C4-2B (cell line): Measurements from ENCODE around the gene UNC5C.

Source experiments
- H3K27ac ChIP-seq: fragments of 450-650 bp; 2 replicates; pipeline ENCODE4 v1.5.1; 2017
- ZFX ChIP-seq: fragments of 450-650 bp; IDR thresholded peaks from 2 replicates; pipeline ENCODE4 v1.6.1; 2017
- TF ChIP-seq, protein P1 (sequence below): fragments of 450-650 bp; conservative IDR thresholded peaks from 2 replicates; pipeline ENCODE4 v1.5.1; 2017; ENCODE audit warnings: mild to moderate bottlenecking

Gene UNC5C

DNA sequence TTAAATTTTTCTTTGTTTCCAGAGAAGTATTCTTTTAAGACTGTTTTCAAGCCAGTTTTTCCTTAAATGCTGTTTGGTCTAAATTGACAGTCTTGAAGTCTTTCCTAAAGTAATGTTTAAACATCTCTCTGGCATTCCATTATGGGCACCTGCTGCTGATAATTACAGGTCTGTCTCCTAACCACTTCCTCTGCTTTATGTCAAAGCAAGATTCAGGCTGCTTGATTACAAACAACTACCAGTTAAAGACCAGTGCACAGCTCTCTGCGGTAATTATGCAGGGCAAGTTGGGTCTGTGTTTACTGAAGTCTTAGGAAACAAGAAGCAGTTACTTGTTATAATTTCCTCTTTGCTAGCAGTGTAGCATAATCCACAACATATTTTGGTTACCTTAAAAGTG lies 17.6 kb downstream of the UNC5C start:
- H3K27ac ChIP-seq = no peak overlapping the region
- no peak for TF ChIP-seq ZFX
- TF ChIP-seq, protein P1, sequence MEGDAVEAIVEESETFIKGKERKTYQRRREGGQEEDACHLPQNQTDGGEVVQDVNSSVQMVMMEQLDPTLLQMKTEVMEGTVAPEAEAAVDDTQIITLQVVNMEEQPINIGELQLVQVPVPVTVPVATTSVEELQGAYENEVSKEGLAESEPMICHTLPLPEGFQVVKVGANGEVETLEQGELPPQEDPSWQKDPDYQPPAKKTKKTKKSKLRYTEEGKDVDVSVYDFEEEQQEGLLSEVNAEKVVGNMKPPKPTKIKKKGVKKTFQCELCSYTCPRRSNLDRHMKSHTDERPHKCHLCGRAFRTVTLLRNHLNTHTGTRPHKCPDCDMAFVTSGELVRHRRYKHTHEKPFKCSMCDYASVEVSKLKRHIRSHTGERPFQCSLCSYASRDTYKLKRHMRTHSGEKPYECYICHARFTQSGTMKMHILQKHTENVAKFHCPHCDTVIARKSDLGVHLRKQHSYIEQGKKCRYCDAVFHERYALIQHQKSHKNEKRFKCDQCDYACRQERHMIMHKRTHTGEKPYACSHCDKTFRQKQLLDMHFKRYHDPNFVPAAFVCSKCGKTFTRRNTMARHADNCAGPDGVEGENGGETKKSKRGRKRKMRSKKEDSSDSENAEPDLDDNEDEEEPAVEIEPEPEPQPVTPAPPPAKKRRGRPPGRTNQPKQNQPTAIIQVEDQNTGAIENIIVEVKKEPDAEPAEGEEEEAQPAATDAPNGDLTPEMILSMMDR = no peak

DNA sequence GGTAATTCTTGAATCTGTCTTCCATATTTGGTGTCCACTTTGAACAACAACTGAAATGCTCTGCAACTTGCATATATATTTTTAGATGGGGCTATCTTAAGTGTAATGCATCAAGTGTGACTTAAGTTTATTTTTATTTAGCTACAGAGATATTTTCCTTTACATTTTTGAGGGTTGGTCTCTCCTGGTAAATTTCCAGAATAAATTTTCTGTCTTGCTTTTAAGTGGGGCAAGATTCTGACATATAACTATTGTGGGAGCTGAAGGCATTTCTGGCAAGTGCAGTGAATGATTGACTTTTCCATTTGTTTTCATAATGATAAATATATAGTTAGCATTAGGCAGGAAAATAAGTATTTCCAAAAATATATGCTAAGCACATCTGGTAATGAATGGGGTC lies 18.8 kb downstream of the UNC5C start:
- TF ChIP-seq, protein P1 = no peak
- TF ChIP-seq ZFX = no peak
- no peak overlapping the region for H3K27ac ChIP-seq

DNA sequence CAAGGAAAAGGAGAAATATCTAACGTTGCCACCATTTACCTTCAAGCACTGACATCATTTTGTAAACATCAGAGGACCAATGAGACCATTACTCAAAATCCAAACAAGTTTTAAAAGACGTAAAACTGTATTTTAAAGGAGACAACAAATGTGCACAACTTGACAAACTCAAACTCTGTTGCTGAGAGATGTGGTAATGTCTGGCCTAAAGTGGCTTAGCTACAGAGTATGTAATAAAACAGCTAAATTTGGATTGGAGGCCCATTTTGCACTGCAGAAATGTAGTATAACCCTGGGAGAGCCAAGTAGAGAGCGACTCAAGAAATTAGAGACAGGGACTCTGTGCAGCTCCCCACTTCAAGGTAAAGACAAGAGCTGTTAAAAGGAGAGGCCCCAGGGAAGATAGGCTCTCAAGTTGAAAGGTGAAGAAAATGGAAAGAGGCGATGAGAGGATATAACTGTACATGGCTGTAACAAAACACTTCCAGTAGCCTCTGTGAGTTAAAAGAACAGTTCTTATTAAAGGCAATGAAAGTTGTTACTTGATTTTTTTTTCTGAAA lies 20.3 kb downstream of the UNC5C start:
- TF ChIP-seq, protein P1 = no peak
- TF ChIP-seq ZFX = no peak

DNA sequence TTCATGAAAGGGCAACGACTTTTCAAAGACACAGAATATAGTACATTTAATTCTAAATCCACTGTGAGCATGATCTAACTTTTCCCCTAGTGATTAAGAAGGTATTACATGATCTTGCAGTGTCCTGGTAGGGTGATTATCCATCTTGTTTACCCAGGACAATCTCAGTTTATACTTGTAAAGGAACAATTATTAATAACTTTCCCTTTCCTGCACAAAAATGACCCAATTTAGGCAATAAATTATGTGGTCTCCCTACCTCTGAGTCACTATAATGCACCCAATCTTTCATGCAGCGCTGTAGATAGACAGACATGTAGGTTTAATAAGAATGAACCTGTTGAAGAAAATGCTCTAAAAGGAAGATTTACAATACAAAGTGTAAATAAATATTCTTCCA lies 22.7 kb downstream of the UNC5C start:
- TF ChIP-seq ZFX = no peak
- TF ChIP-seq, protein P1 = no peak
- no peak overlapping the region for H3K27ac ChIP-seq

More for the DNA sequence above, 20.3 kb downstream of the UNC5C start:
- H3K27ac ChIP-seq = no peak overlapping the region

DNA sequence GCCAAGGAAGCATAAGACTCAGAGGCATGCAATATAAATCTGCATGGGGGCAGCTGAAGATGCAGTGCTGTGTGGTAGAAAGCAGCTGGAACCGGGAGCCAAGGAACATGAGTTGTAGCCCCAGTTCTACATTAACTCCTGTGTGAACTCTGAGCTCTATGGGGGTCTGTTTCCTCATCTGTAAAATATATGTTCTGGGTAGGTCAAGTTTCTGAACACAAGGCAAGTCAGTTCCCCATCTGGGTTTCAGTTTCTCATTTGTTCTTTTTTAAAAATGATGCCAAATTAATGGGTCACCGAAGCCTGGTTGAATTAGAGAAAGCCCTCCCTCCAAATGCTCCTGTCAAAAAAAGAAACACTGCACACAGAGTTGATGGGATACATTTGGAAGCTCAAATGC lies 24.0 kb downstream of the UNC5C start:
- no peak overlapping the region for H3K27ac ChIP-seq
- no peak for TF ChIP-seq ZFX

DNA sequence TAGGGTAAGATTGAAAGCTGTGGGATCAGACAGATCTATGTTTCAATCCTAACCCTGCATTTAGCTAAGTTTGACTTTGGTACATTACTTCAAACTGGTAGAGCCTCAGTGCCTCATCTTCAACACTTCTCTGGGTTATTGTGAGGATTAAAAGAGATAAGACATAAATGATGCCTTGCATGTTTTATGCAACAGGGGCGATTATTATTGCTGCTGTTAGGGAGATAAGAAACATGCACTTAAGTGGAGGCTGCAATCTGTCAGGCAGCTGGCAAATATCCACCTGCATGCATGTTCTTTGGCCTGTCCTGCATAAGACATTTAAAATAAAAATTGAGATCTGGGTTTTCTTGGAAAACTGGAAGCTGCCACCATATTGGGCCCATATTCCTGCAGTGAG lies 24.6 kb downstream of the UNC5C start:
- no peak overlapping the region for H3K27ac ChIP-seq
- TF ChIP-seq ZFX = no peak
- TF ChIP-seq, protein P1 = no peak

DNA sequence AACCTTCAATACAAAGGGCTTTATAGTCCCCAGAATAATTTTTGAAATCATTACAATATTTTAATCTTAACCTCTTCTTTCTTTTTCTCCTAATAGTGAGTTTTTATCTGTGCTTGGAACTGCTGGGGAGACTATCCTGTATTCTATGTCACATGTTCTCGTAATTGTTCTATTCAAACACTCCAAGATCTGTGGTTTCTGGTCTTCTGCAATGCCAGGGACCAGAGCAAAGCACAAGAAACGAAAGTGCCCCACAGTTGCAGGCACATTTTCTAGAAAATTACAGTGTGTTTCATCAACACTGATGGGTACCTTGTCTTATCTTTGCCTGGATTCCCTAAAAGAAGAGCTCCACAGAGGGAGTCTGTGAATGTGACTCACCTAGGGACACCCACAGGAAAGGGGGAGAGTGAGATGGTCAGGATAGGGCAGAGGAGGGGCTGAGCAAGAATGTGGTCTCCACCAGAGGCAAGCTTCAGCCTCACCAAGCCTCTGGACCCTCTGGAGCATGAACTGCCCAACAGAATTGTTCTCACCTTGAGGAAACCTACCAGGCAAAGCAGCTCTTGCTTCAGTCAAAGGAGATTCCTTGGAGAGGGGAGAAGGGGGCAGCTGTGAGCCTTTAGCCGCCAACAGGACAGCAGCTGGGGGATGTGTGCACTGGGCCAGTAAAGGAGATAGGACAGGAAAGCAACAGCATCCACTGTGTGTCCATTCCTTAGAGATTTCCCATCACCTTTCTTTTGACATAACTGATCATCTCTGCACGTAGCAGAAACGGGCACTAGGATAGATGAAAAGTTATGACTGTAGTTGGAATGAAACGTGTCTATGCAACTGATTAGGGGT lies 25.9 kb downstream of the UNC5C start:
- TF ChIP-seq ZFX = no peak
- TF ChIP-seq, protein P1 = no peak
- H3K27ac ChIP-seq = no peak overlapping the region
